Stimulated activated CD8-positive, alpha-beta memory T cell treated with anti-CD3 and anti-CD28 coated beads, Interleukin-2, amount 100 ng/mL, for 1 hour (primary cell): ENCODE results near the gene ACTN1.

Source experiments
- DNase-seq, 2 donors: peaks; one replicate each; pipeline ENCODE4 v3.0.0-alpha.2; 2020; ENCODE audit warnings: low read depth in 2 of 2

The ACTN1 gene

GRCh38 chr14:68824517-68825347 lies 154.4 kb downstream of the ACTN1 start:
- no peak for DNase-seq

- no peak for DNase-seq
Observed at GRCh38 chr14:68824207-68824516, 154.9 kb downstream of the ACTN1 start.
